Esophagus muscularis mucosa (tissue), 4 donors: ENCODE data around the gene NTN3. TPM values are rescaled to one million over a fixed set of nuclear protein-coding genes. Genes with fewer than 3 reads are reported as not detected.

Experiments
- DNase-seq: peaks from one replicate; pipeline ENCODE4 v3.0.0-alpha.2; 2017; ENCODE audit errors: extremely low spot score
- H3K27ac ChIP-seq, 4 donors: fragments of 200-600 bp; sonication (generic); replicated peaks in 1 of 4; 1 replicate in 3 of 4; 2 replicates in 1 of 4; pipeline ENCODE4 v1.5.1; 2016 to 2019; ENCODE audit warnings: mild to moderate bottlenecking in 1 of 4
- H3K27me3 ChIP-seq, 4 donors: fragments of 200-600 bp; sonication (generic); one replicate each; pipeline versions ENCODE4 v1.5.1 to v1.6.0; 2016 to 2019
- H3K36me3 ChIP-seq, 4 donors: fragments of 200-600 bp; sonication (generic); one replicate each; pipeline ENCODE4 v1.5.1; 2016 to 2019
- H3K4me1 ChIP-seq, 4 donors: fragments of 200-600 bp; sonication (generic); one replicate each; pipeline ENCODE4 v1.5.1; 2016 to 2019
- H3K4me3 ChIP-seq, 4 donors: fragments of 200-600 bp; sonication (generic); 1 replicate in 2 of 4; 2 replicates in 2 of 4; pipeline ENCODE4 v1.5.1; 2016 to 2019; ENCODE audit warnings: mild to moderate bottlenecking in 4 of 4, moderate library complexity in 1 of 4
- H3K9me3 ChIP-seq, 4 donors: fragments of 200-600 bp; sonication (generic); 1 replicate in 3 of 4; 2 replicates in 1 of 4; pipeline ENCODE4 v1.5.1; 2016 to 2019
- CTCF ChIP-seq, 3 experiments: fragments of 200-600 bp in 2 of 3; fragments of 450-650 bp in 1 of 3; sonication (generic) in 2 of 3; IDR thresholded peaks; one replicate each; pipeline ENCODE4 v1.5.1; 2017 to 2019; ENCODE audit warnings: antibody characterized with exemption in 3 of 3, mild to moderate bottlenecking in 2 of 3, moderate library complexity in 1 of 3
- EP300 ChIP-seq: sonication (generic); formaldehyde crosslinking; IDR thresholded peaks from one replicate; pipeline ENCODE4 v1.6.1; 2017; ENCODE audit warnings: antibody characterized with exemption
- POLR2A ChIP-seq: fragments of 450-650 bp; IDR thresholded peaks from one replicate; pipeline ENCODE4 v1.6.1; 2017; ENCODE audit warnings: antibody characterized with exemption, moderate library complexity, mild to moderate bottlenecking, low read depth
- POLR2AphosphoS5 ChIP-seq, 2 donors: sonication (generic); formaldehyde crosslinking; IDR thresholded peaks; one replicate each; pipeline ENCODE4 v1.6.1; 2017; ENCODE audit warnings: antibody characterized with exemption in 2 of 2
- WGBS: methylation state at CpG from one replicate; pipeline ENCODE4 v1.1.5; 2018; 5-methylcytosine and 5-hydroxymethylcytosine counted together
- intact Hi-C: fragments of 100-400 bp; cut with DNase I; formaldehyde crosslinking; loops from one replicate; pipeline ENCODE4 v1.15.1; 2023
- total RNA-seq, 4 donors: library from RNA; depleted of rRNA; stranded (reverse); fragments of >200 nt; gene quantifications; one replicate each; pipeline versions ENCODE4 v1.1.0 to v1.2.1, GENCODE V29; 2016

The NTN3 gene
- under 1 TPM in 3 of 4 donors, not detected in 1; 0.19 to 0.42 (median 0.29) TPM for total RNA-seq

GRCh38 chr16:2471016-2471652, at the start of gene NTN3:
Gene NTN3, plus strand, starts transcription at chr16:2471297. Its CDS starts 405 bp downstream, at chr16:2471702.
- intact Hi-C loops, result no loop called here
- Histone ChIP-seq H3K27ac (no peak within 1 kb of the TSS), H3K9me3 (no peaks in the 10 kb centered on the region), H3K4me1 (peaks cover 53 to 88% (median 73%) of the 10 kb centered on the region in 4 donors), H3K4me3 (peak within 1 kb of the TSS; percentile 39 to 53 (median 41)), H3K27me3 (peaks cover 17 to 68% (median 37%) of the 10 kb centered on the region in 4 donors), H3K36me3 (no peaks in the 10 kb centered on the region)
- no CpG with 5 or more reads among the region's 59 CpGs for WGBS
- TF ChIP-seq POLR2A (no peak), CTCF (IDR thresholded peaks at IDR 0.05) (no peak), POLR2AphosphoS5 (IDR thresholded peaks at IDR 0.05) (no peak), EP300 (no peak)
- DNase-seq, result no peak

- TF ChIP-seq POLR2A, result no peak
- no peak for TF ChIP-seq POLR2AphosphoS5 (IDR thresholded peaks at IDR 0.05)
- TF ChIP-seq CTCF (IDR thresholded peaks at IDR 0.05), result no peak
- no peak for TF ChIP-seq EP300
- intact Hi-C loops, result loop anchor here (5.0 kb wide), 1 partner anchor 80 kb away; the partner anchor contains the start of gene ABCA3
- Histone ChIP-seq H3K9me3 (no peaks in the 10 kb centered on the region), H3K27me3 (no peaks in the 10 kb centered on the region), H3K36me3 (no peaks in the 10 kb centered on the region), H3K27ac (no peak overlapping the region), H3K4me3 (no peak overlapping the region), H3K4me1 (no peaks in the 10 kb centered on the region)
- no peak for DNase-seq
- WGBS, result 82% methylated on average over 4 of the region's 7 CpGs
Measured at GRCh38 chr16:2422123-2422867, 48.8 kb upstream of the NTN3 start.

- Histone ChIP-seq H3K9me3 (no peaks in the 10 kb centered on the region), H3K4me1 (peaks cover 4 to 9% (median 7%) of the 10 kb centered on the region in 4 donors), H3K4me3 (no peak overlapping the region), H3K36me3 (no peaks in the 10 kb centered on the region), H3K27me3 (no peaks in the 10 kb centered on the region), H3K27ac (no peak overlapping the region)
- intact Hi-C loops, result loop anchor here (5.0 kb wide), 2 partner anchors 78 to 82 kb away; partner anchors contain the start of gene ABCA3
- 90% methylated on average over 14 of the region's 25 CpGs for WGBS
- TF ChIP-seq POLR2AphosphoS5 (IDR thresholded peaks at IDR 0.05), result no peak
- TF ChIP-seq CTCF (IDR thresholded peaks at IDR 0.05), result no peak
- TF ChIP-seq POLR2A, result no peak
- no peak for TF ChIP-seq EP300
- no peak for DNase-seq
Measured at GRCh38 chr16:2424061-2425007, 46.8 kb upstream of the NTN3 start.

- TF ChIP-seq POLR2AphosphoS5 (IDR thresholded peaks at IDR 0.05) (no peak), EP300 (no peak), POLR2A (no peak)
- intact Hi-C loops, result loop anchor here (5.0 kb wide), 1 partner anchor 77 kb away; no protein-coding TSS in a partner anchor
- Histone ChIP-seq H3K4me1 (peaks cover 8 to 15% (median 12%) of the 10 kb centered on the region in 4 donors), H3K27ac (no peak overlapping the region), H3K36me3 (no peaks in the 10 kb centered on the region), H3K27me3 (no peaks in the 10 kb centered on the region), H3K9me3 (no peaks in the 10 kb centered on the region), H3K4me3 (no peak overlapping the region)
- DNase-seq, result no peak
- 95% methylated on average over 7 of the region's 9 CpGs for WGBS
Measured at GRCh38 chr16:2425008-2425518, 46.0 kb upstream of the NTN3 start.
